Neural crest cell (in vitro differentiated cells): ENCODE measurements around the gene ITGBL1. TPM values are rescaled to one million over a fixed set of nuclear protein-coding genes. Genes with fewer than 3 reads are reported as not detected.

Experiments used
- DNase-seq: peaks from one replicate; pipeline ENCODE4 v3.0.0; 2021; ENCODE audit warnings: low read depth, mixed read lengths, low spot score
- H3K27ac Mint-ChIP-seq: one replicate; pipeline ENCODE4 v1.8.0; 2021; ENCODE audit warnings: mild to moderate bottlenecking, mixed read lengths; ENCODE audit not compliant: unreplicated experiment
- H3K27me3 Mint-ChIP-seq: 2 replicates; pipeline ENCODE4 v1.8.0; 2021; ENCODE audit warnings: low read depth, mild to moderate bottlenecking, mixed read lengths
- H3K36me3 Mint-ChIP-seq: 2 replicates; pipeline ENCODE4 v1.8.0; 2021; ENCODE audit warnings: low read depth, mild to moderate bottlenecking, mixed read lengths
- H3K4me1 Mint-ChIP-seq: 2 replicates; pipeline ENCODE4 v1.8.0; 2021; ENCODE audit warnings: mixed read lengths
- H3K4me3 Mint-ChIP-seq: one replicate; pipeline ENCODE4 v1.8.0; 2021; ENCODE audit warnings: mild to moderate bottlenecking, mixed read lengths
- H3K9me3 Mint-ChIP-seq: 2 replicates; pipeline ENCODE4 v1.8.0; 2021; ENCODE audit warnings: mixed read lengths
- CTCF ChIP-seq: fragments of 200-600 bp; sonication (generic); conservative IDR thresholded peaks from 2 replicates; pipeline ENCODE4 v1.5.0; 2021; ENCODE audit warnings: antibody characterized with exemption, mild to moderate bottlenecking
- long read RNA-seq: library from polyadenylated mRNA; unstranded; transcript quantifications from one replicate; pipeline ENCODE4 v2.0.0, GENCODE V29; 2020
- total RNA-seq: library from RNA; stranded (reverse); gene quantifications from 2 replicates; pipeline ENCODE4 v1.2.1, GENCODE V29; 2021

ITGBL1 gene
- not detected in 2 replicates for total RNA-seq
- long read RNA-seq = 0 reads

- Mint-ChIP-seq H3K4me1 (no peaks in the 10 kb centered on the region), H3K27ac (no peak within 1 kb of the TSS), H3K27me3 (no peaks in the 10 kb centered on the region), H3K36me3 (no peaks in the 10 kb centered on the region), H3K9me3 (no peaks in the 10 kb centered on the region), H3K4me3 (no peak within 1 kb of the TSS)
- no peak for DNase-seq
- TF ChIP-seq CTCF = no peak
Measured at GRCh38 chr13:101452519-101453485, at the start of gene ITGBL1. TSS of gene ITGBL1 (plus strand) at chr13:101452675. CDS start at chr13:101452834, 159 bp downstream.

GRCh38 chr13:101406791-101407190, 45.7 kb upstream of the ITGBL1 start:
- no peak for TF ChIP-seq CTCF
- DNase-seq = no peak
- no peak overlapping the region for H3K27ac Mint-ChIP-seq
- H3K36me3 Mint-ChIP-seq = no peaks in the 10 kb centered on the region
- no peaks in the 10 kb centered on the region for H3K9me3 Mint-ChIP-seq
- H3K4me1 Mint-ChIP-seq = no peaks in the 10 kb centered on the region
- peaks cover 5% of the 10 kb centered on the region for H3K27me3 Mint-ChIP-seq
- H3K4me3 Mint-ChIP-seq = no peak overlapping the region

- Mint-ChIP-seq H3K9me3 (no peaks in the 10 kb centered on the region), H3K27ac (no peak overlapping the region), H3K4me3 (no peak overlapping the region), H3K4me1 (no peaks in the 10 kb centered on the region), H3K27me3 (peaks cover 5% of the 10 kb centered on the region), H3K36me3 (no peaks in the 10 kb centered on the region)
- no peak for DNase-seq
- no peak for TF ChIP-seq CTCF
Measured at GRCh38 chr13:101408154-101408553, 44.3 kb upstream of the ITGBL1 start.

GRCh38 chr13:101408992-101409656, 43.4 kb upstream of the ITGBL1 start:
- no peaks in the 10 kb centered on the region for H3K36me3 Mint-ChIP-seq
- H3K9me3 Mint-ChIP-seq = no peaks in the 10 kb centered on the region
- no peak for DNase-seq
- no peak overlapping the region for H3K27ac Mint-ChIP-seq
- no peak overlapping the region for H3K4me3 Mint-ChIP-seq
- H3K27me3 Mint-ChIP-seq = peaks cover 11% of the 10 kb centered on the region
- H3K4me1 Mint-ChIP-seq = no peaks in the 10 kb centered on the region
- no peak for TF ChIP-seq CTCF

- no peak for DNase-seq
- Mint-ChIP-seq H3K27me3 (peaks cover 32% of the 10 kb centered on the region), H3K27ac (no peak overlapping the region), H3K4me3 (no peak overlapping the region), H3K4me1 (peaks cover 6% of the 10 kb centered on the region), H3K36me3 (no peaks in the 10 kb centered on the region), H3K9me3 (no peaks in the 10 kb centered on the region)
- TF ChIP-seq CTCF = no peak
Measured at GRCh38 chr13:101412076-101412475, 40.4 kb upstream of the ITGBL1 start.
